ENCODE results near the gene FLRT2.

GRCh38 chr14:85701763-85702162 is 171.8 kb downstream of the FLRT2 start:
- TF ChIP-seq CTCF (IDR thresholded peaks at IDR 0.05) = no peak
- TF ChIP-seq JUN (IDR thresholded peaks at IDR 0.05) = no peak
- TF ChIP-seq CHD2 (IDR thresholded peaks at IDR 0.05; ENCODE audit: low read length, partially characterized antibody) = no peak
- TF ChIP-seq EHF (CRISPR knock-in tag; IDR thresholded peaks at IDR 0.05) = no peak
- TF ChIP-seq NR3C1 (IDR thresholded peaks at IDR 0.05) = no peak
